DND-41 (cell line): ENCODE results near the gene PSD4.

Source experiments
- ATAC-seq: fragments of 200-7000 bp; cut with Tn5 transposase; 3 replicates; pipeline ENCODE4 v1.9.1; 2021; ENCODE audit warnings: low read depth; ENCODE audit not compliant: insufficient read depth
- DNase-seq: peaks from one replicate; pipeline ENCODE4 v3.0.0-alpha.2; 2020
- H2AFZ ChIP-seq: 2 replicates; pipeline ENCODE4 v1.6.0; 2012; ENCODE audit warnings: low read depth, low read length
- H3K27ac ChIP-seq: 2 replicates; pipeline ENCODE4 v1.5.1; 2012; ENCODE audit warnings: low read length, inconsistent platforms
- H3K27me3 ChIP-seq: fragments of 200-600 bp; sonication (generic); 2 replicates; pipeline ENCODE4 v1.6.0; 2012; ENCODE audit warnings: low read length, mild to moderate bottlenecking, inconsistent platforms; ENCODE audit not compliant: insufficient read depth, poor library complexity
- H3K36me3 ChIP-seq: 2 replicates; pipeline ENCODE4 v1.5.1; 2012; ENCODE audit warnings: low read length, inconsistent platforms; ENCODE audit not compliant: insufficient read depth
- H3K4me1 ChIP-seq: 2 replicates; pipeline ENCODE4 v1.5.1; 2012; ENCODE audit warnings: mild to moderate bottlenecking, low read length; ENCODE audit not compliant: insufficient read depth
- H3K4me2 ChIP-seq: 2 replicates; pipeline ENCODE4 v1.6.0; 2012; ENCODE audit warnings: mild to moderate bottlenecking, moderate library complexity, low read length, inconsistent platforms; ENCODE audit not compliant: insufficient read depth
- H3K4me3 ChIP-seq, 2 experiments: fragments of 200-600 bp in 1 of 2; shearing (Covaris generic) in 1 of 2; 2 replicates each; pipeline ENCODE4 v1.5.1; 2012 to 2016; ENCODE audit warnings: inconsistent platforms in 2 of 2, low read length in 2 of 2, mild to moderate bottlenecking in 2 of 2, low read depth in 1 of 2, moderate library complexity in 1 of 2
- H3K79me2 ChIP-seq: 2 replicates; pipeline ENCODE4 v1.6.0; 2012; ENCODE audit warnings: low read length, inconsistent platforms; ENCODE audit not compliant: insufficient read depth
- H3K9ac ChIP-seq: 2 replicates; pipeline ENCODE4 v1.6.0; 2012; ENCODE audit warnings: low read depth, mild to moderate bottlenecking, inconsistent platforms, low read length, moderate library complexity
- H3K9me3 ChIP-seq: 2 replicates; pipeline ENCODE4 v1.5.1; 2012; ENCODE audit warnings: low read length, moderate library complexity, mild to moderate bottlenecking, inconsistent platforms; ENCODE audit not compliant: insufficient read depth, severe bottlenecking
- H4K20me1 ChIP-seq: 2 replicates; pipeline ENCODE4 v1.6.0; 2012; ENCODE audit warnings: low read length; ENCODE audit not compliant: insufficient read depth
- EZH2 ChIP-seq: IDR thresholded peaks from 3 replicates; pipeline ENCODE4 v1.6.1; 2012; ENCODE audit warnings: borderline replicate concordance, low read depth, mild to moderate bottlenecking, moderate library complexity, low read length, inconsistent platforms; ENCODE audit not compliant: severe bottlenecking
- TF ChIP-seq, protein P1 (sequence below): IDR thresholded peaks from 2 replicates; pipeline ENCODE4 v1.5.1; 2012; ENCODE audit warnings: borderline replicate concordance, low read length, moderate library complexity, mild to moderate bottlenecking; ENCODE audit not compliant: poor library complexity, severe bottlenecking; ENCODE audit errors: extremely low read depth

Gene PSD4

GRCh38 chr2:113158884-113159553, 14.8 kb upstream of the PSD4 start:
- H3K27me3 ChIP-seq: peaks cover 3% of the 10 kb centered on the region
- H3K79me2 ChIP-seq: peaks cover 3% of the 10 kb centered on the region; the same call in 1 of the 2 replicates
- H3K4me1 ChIP-seq: peaks cover 19% of the 10 kb centered on the region
- no peak overlapping the region for H3K4me2 ChIP-seq
- no peak for DNase-seq
- TF ChIP-seq EZH2: no peak
- TF ChIP-seq, protein P1, sequence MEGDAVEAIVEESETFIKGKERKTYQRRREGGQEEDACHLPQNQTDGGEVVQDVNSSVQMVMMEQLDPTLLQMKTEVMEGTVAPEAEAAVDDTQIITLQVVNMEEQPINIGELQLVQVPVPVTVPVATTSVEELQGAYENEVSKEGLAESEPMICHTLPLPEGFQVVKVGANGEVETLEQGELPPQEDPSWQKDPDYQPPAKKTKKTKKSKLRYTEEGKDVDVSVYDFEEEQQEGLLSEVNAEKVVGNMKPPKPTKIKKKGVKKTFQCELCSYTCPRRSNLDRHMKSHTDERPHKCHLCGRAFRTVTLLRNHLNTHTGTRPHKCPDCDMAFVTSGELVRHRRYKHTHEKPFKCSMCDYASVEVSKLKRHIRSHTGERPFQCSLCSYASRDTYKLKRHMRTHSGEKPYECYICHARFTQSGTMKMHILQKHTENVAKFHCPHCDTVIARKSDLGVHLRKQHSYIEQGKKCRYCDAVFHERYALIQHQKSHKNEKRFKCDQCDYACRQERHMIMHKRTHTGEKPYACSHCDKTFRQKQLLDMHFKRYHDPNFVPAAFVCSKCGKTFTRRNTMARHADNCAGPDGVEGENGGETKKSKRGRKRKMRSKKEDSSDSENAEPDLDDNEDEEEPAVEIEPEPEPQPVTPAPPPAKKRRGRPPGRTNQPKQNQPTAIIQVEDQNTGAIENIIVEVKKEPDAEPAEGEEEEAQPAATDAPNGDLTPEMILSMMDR: no peak
- no peak overlapping the region for H3K27ac ChIP-seq
- H3K4me3 ChIP-seq: no peak overlapping the region
- no peaks in the 10 kb centered on the region for H4K20me1 ChIP-seq
- ATAC-seq: no peak
- H3K9me3 ChIP-seq: no peaks in the 10 kb centered on the region
- H3K36me3 ChIP-seq: no peaks in the 10 kb centered on the region
- H2AFZ ChIP-seq: no peak overlapping the region
- H3K9ac ChIP-seq: no peak overlapping the region

DNA sequence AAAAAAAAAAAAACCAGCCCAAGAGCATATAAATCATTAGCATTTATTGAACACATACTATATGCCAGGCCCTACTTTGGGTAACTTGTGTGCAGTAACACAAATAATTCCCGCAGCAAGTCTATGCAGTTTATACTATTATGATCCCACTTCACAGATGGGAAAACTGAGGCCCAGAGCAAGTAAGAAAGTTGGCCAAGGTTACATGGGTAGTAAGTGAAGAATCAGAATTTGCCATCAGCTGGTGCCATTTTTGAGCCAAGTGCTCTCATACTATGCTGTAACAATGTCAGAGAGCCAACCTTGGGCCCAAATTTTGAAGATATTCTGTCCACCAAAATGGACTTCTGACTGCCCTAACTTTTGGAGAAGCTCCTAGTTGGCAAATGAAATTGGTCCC, 13.5 kb upstream of the PSD4 start:
- DNase-seq: no peak
- no peak overlapping the region for H3K4me2 ChIP-seq

DNA sequence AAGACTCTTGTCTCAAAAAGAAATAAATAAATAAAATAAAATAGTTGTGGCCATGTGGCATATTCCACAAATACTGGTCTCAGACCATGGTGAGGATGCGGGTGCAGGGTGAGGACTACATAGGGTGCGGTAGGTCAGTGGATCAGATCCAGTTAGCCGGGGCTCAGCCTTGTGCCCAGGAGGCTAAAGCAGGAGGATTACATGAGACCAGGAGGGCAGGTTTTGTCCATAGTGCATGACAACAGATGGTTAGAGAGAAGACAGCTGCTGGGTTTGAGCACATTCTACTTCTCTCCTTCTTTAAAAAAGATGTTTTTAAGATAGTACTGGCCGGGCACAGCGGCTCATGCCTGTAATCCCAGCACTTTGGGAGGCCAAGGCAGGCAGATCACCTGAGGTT, 12.8 kb upstream of the PSD4 start:
- DNase-seq (no peak), ATAC-seq (no peak)
- H3K27ac ChIP-seq: no peak overlapping the region
- H3K4me2 ChIP-seq: no peak overlapping the region
- no peaks in the 10 kb centered on the region for H3K9me3 ChIP-seq
- H2AFZ ChIP-seq: no peak overlapping the region
- H3K4me3 ChIP-seq: no peak overlapping the region
- H3K79me2 ChIP-seq: peaks cover 3% of the 10 kb centered on the region; the same call in 1 of the 2 replicates
- H3K4me1 ChIP-seq: peaks cover 19% of the 10 kb centered on the region
- H3K36me3 ChIP-seq: no peaks in the 10 kb centered on the region
- no peak overlapping the region for H3K9ac ChIP-seq
- TF ChIP-seq, protein P1: no peak
- no peak for TF ChIP-seq EZH2
- H3K27me3 ChIP-seq: no peaks in the 10 kb centered on the region
- H4K20me1 ChIP-seq: no peaks in the 10 kb centered on the region

More for the DNA sequence above, 13.5 kb upstream of the PSD4 start:
- H3K36me3 ChIP-seq: no peaks in the 10 kb centered on the region
- no peak overlapping the region for H2AFZ ChIP-seq
- no peaks in the 10 kb centered on the region for H3K9me3 ChIP-seq
- no peak overlapping the region for H3K4me3 ChIP-seq
- peaks cover 19% of the 10 kb centered on the region for H3K4me1 ChIP-seq
- H3K9ac ChIP-seq: no peak overlapping the region
- peaks cover 3% of the 10 kb centered on the region for H3K27me3 ChIP-seq
- peaks cover 3% of the 10 kb centered on the region; the same call in 1 of the 2 replicates for H3K79me2 ChIP-seq
- H3K27ac ChIP-seq: no peak overlapping the region
- no peaks in the 10 kb centered on the region for H4K20me1 ChIP-seq
- no peak for TF ChIP-seq EZH2
- no peak for ATAC-seq

GRCh38 chr2:113162173-113162572, 11.6 kb upstream of the PSD4 start:
- no peak overlapping the region for H2AFZ ChIP-seq
- no peak overlapping the region for H3K9ac ChIP-seq
- H3K27me3 ChIP-seq: no peaks in the 10 kb centered on the region
- DNase-seq (peak; percentile 2), ATAC-seq (no peak)
- H4K20me1 ChIP-seq: no peaks in the 10 kb centered on the region
- no peak overlapping the region for H3K4me2 ChIP-seq
- no peak overlapping the region for H3K27ac ChIP-seq
- peaks cover 10% of the 10 kb centered on the region for H3K4me1 ChIP-seq
- H3K4me3 ChIP-seq: no peak overlapping the region
- TF ChIP-seq, protein P1: no peak
- no peak for TF ChIP-seq EZH2
- peaks cover 3% of the 10 kb centered on the region; the same call in 1 of the 2 replicates for H3K79me2 ChIP-seq
- H3K36me3 ChIP-seq: no peaks in the 10 kb centered on the region
- H3K9me3 ChIP-seq: no peaks in the 10 kb centered on the region
